HG02642 (cell line): ENCODE measurements around the gene PRRX1.

ENCODE experiments used
- ATAC-seq: cut with Tn5 transposase; IDR thresholded peaks from one replicate; pipeline ENCODE4 v1.9.1; 2021; ENCODE audit warnings: mild to moderate bottlenecking; ENCODE audit not compliant: unreplicated experiment, poor library complexity

Gene PRRX1

DNA sequence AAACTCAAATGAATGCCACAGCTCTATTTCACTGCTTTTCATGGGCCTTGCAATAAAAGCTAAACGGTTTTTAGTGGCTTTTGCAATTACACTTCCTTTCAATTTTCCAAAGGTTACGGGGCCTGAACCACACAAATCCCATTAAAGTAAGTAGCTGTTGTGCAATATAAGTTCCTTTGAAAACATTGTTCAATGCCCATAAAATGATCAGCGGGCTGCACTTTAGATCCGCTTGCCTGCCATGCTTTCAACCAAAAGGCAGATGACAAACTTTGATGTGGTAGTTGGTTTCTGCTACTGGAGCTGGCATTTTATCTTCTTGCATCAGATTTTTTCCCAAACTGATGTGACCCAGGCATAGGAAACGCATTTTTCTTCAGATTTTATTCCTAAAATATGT lies 50.2 kb downstream of the PRRX1 start:
- ATAC-seq: no peak

DNA sequence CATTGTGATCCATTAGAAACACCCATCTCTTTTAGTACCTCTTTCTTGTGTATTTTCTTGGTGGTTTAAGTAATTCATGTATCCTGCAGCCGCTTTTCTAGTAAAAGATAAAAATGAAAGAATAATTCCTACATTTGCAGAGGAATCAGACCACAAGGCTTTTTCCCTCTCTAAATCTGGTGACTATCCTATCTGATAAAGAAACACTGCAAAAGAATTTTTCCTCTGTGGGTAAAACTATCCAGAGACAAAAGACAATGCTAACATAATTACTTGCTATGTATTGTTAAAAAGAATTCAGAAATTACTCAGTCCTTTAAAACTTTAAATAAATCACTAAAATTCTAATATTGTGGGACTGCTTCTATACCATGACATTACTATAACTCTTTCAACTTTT lies 51.0 kb downstream of the PRRX1 start:
- ATAC-seq: no peak

DNA sequence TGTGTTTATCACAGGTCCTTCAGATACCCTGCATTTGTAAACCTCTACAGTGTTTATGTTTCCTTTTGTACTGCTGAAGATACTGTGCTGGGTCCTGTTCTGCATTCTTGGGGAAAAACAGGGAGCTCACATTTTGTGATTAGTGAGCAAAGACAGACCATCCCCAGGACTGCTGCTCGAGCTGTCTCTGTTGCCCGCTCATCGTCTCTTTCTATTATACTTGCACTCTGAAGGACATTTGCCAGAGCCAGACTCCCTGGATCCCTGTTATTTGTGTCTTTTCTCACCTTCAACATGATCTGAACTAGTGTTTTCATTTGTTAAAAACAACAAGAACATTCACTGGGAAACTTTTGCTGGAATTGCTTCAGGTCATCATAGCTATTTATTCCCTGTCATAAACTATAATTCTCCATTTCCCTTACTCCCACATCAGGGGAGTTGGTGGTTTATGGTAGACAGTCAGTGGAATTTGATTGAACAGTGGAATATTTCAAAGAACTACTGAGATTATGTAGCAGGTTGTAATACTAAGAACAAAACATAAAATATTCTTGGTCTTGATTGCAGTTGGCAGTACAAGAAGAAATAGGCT lies 53.0 kb downstream of the PRRX1 start:
- ATAC-seq: no peak

DNA sequence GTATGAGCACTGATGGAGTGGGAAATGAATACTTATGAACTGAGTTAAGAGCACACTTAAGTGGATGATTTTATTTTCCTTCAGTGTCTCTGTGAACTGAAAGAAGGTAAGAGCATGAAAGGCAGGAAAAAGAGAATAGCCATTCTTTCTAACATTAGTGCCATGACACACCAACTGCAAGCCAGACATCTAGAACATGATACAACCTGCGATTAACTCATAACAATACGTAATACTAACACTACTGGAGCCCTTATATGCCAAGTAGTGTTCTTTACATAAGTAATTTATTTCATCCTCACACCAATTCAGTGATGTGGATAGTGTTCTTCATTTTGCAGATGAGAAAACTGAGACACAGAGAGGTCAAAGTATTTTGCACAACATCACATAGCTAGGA lies 56.7 kb downstream of the PRRX1 start:
- ATAC-seq: no peak

DNA sequence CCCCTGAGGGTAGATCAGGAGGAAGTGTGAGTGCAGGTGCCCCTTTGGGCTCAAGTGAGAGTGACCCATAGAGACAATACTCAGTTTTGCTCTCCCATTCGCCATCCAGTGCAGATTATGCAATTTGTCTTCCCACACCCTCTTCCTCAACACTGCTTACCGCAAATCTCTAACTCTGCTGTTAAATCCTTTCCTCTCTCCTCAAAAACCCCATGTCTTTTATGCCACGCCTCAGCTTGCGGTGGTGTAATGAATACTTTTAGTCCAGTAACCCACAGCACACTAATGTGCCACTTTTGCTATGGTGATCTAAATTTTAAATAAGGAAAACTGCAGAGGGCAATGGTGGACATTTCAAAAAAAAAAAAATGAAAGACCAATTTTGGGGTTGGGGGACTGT lies 57.7 kb downstream of the PRRX1 start:
- no peak for ATAC-seq

DNA sequence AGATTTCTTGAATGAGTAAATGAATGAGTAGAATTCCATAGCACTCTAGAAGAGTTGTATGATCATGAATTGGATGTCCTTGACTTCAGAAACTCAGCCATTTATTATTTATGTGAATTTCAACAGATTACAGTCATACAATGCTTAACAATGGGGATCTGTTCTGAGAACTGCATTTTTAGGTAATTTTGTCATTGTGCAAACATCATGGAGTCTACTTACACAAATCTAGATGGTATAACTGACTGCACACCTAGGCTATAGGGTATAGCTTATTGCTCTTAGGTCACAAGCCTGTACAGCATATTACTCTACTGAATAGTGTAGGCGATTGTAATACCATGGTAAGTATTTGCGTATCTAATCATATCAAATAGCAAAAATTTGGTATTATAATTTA lies 59.6 kb downstream of the PRRX1 start:
- ATAC-seq: no peak

DNA sequence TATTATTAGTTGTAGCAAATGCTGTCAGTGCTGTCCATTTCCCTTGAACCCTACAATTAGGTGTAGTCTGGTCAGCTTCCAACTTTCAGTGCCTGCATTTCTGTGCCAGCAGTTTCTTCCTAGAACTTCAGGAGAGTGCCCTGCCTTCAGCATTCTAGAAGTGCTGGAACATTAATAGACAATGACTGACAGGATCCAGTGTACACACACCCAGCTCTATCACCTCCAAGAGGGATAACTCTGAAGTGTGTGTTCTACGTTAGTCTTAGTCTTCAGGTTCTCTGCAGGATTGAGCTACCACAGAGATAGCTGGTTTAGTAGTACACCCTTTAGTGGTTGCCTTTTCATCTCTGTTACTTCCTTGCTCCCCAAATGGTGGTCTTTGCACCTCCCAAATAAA lies 61.4 kb downstream of the PRRX1 start:
- ATAC-seq: no peak

DNA sequence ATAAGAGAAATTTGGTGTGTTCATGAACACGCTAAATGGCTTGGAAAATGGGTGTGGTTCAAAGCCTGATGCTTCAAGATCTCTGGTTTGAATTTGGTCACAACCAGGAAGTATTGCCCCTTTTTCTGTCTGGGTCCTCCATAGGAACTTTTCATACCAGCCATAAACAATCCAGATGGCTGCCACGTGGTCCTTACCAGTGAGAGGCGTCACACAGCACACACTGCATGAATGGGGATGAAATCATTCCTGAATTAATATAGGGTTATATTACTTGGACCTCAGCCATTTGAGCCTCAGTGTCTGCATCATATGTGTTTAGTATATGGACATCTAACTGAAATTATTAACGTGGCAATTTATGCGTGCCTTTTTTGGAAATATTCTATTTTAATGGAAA lies 64.0 kb downstream of the PRRX1 start:
- ATAC-seq: no peak

DNA sequence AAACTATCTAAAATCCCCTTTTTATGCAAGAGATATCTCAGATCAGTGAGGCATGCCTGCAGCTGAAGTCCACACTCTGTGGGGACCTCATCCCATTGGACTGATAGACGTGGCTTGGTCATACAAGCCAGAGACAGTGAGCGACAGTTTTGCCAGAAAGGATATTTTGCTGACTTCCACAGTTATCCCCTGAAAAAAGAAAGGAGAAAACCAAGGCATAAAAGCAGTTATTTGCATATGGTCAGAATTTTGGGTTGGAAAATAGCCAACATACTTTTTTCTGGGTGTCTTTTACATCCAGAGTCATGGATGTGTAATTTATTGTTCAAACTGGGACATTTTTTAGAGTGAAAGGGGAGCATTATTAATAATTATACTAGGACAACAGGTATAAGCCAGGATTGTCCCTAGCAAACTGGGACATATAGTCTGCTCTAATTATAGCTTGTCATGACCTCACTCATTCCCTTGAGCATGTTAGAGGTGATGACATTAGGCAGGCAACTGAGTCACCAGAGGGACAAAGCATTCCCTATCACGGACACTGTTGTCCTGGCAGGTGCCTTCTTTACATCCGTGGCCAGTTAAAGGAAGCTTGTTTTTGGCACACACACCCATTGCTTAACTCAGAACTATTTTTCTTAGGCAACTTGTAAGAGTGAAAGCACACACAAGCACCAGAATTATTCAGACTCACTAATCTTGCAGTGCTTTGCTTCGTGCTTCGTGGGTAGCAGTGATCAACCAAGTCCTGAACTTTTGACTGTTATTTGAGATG lies 65.5 kb downstream of the PRRX1 start:
- ATAC-seq: no peak

DNA sequence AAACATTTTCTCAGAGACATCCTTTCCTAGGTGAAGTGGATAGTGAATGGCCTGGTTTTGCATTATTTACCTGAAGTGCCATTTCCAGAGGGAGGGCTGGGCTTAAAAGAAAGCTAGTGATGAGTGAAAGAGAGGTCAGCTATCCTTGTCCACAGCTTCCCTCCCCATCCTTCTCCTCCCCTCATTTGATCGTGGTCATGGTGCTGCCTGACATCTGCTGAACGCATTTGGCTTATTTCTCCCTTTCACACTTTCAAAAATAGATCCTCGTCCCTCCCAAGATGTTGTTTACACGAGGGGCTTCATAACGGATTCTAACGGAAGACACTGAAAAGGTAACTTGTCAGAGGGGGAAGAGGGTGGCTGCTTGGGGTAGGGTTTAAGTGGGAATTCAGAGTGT lies 66.1 kb downstream of the PRRX1 start:
- ATAC-seq: no peak

DNA sequence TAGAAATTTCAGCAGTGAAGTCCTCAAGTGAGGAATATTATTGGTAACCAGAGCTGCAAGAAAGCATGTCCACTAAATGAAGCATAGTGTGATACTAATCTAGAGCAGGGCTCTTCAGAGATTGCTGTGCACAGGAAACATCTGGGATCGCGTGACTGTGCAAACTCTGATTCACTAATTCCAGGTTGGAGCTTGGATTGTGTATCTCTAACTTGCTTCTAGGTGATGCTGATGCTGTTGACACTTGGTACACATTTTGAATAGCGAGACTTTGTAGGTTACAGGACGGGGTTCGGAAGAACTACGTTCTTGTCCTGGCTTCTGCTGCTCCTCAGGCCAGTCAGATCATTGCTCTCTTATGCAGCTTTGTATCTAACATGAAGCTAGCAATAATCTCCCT lies 66.5 kb downstream of the PRRX1 start:
- no peak for ATAC-seq

DNA sequence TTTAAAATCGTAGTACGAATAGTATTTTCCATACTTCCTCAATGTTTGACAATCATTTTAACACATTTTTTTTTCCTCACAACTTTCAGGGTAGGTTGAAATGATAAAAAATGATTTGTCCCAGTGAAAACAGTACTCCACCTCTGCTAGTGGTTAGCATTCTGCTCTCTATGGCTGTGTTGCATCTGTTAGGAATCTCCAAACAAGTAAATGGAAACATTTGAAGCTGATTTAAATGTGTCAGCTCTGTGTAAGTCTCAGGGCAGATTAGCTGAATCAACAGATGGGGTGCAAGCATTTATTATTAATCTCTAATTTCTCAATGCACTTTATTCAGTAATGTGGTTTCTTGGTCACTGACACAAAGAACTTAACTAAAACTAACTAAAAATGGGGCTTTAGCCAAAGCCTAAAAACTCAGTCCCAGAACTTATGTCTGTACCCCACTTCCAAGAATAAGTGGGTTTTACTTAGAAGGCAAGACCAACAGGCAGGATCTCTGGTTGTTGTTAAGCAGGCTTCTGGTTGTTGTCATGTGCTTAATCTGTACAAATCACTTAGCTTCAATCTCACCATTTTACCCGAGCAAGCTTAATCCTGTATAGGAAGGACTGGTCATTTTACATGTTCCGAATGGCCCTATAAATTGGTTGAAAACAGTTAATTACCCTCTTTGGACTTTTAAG lies 67.8 kb downstream of the PRRX1 start:
- no peak for ATAC-seq

DNA sequence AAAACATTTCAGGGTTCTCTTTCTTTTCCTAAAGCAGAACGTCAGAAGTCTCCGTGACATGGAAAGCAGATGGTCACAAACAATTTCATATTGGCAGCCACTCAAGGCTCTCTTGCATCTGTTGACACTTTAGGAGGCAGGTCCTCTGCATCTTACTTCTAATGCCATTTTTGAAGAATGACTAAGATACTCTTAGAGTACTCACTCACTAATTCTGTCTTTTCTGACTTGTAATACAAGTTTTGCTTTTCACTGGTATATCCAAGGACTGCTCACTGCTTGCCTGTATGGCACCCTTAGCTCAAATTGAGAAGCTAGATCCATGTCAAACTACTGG lies 68.3 kb downstream of the PRRX1 start:
- ATAC-seq: no peak

DNA sequence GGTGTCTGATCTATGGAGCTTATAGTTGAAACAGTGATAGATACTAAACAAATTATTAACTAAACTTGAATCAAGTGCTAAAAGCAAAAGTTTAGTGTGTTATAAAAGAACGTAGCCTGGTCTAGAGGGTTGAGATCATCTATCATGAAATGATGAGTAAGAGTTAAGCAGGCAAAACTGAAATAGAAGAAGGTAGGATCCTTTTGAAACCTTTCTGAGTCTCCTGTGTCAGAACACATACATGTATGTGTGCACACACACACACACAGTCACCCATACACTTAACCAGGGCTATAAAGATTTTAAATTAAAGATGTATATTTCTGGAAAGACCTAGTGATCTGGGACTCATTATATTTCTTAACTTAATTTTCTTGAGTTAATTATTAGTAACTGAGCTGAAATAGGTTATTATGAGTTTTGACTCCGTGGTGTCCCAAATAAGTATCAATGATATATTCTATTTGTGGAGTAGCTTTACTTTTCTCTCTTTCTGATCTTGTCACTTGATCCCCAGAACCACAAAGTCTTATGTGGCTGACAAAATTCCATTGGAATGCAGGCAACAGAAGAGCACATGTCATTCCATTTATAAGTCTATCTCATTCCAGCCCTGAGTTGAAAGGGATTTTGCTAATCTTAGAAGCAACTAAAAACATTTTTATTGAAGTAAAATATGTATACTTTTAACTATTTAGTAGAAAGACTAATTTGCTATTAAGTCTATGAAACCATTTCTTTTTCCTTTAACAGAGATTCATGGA lies 70.7 kb downstream of the PRRX1 start:
- ATAC-seq: no peak

DNA sequence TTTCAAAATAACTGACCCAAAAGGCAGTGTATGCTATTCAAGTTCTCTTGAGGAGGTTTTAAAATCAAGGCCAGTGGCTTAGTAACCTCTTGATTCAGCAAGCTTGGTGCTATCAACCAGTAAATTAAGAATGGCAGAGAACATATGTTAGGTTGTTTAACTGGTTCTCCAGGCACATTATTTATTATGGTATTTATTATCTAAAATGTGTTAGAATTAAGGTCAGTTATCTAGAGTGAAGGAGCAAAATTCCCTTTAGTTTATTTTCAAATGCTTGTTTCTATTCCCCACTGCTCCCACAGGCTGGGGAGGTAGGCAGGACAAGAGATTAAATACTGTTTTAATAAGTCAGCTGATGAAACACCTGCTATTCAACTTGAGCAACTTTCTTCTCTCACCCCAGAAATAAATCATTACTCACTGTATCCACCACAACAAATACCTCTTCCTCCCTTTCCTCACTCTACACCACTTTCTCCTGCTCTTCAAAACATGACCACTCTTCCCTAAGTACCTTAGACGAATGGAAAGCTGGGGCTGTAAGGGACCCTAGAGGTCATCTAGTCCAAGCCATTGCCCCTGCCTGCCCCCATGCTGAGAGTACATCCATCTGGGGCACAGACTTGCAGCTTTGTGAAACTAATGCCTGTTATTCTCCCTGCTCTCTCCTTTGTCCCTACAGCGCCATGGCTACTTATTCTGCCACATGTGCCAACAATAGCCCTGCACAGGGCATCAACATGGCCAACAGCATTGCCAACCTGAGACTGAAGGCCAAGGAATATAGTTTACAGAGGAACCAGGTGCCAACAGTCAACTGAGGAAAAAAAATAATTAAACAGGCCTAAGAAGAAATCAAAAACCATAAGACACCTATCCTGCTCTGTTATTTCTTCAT lies 71.7 kb downstream of the PRRX1 start:
- no peak for ATAC-seq

DNA sequence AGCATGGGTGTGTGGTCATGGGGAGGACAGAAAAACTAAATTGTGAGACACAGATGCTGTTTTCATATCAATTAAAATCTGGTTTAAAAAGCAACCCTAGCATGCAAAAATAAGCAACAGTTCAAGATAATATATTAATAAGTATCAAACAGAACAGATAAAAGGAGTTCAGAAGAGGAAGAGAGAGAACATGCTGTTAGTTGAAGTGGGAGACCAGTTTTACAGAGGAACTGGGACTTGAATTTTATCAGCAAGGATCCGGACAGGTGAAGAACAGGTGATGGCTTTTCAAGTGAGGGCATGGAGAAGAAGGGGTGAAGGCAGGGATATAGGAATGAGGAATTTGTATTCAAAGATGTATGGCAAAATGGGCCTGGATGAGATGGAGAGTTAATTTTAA lies 75.9 kb downstream of the PRRX1 start:
- ATAC-seq: no peak

DNA sequence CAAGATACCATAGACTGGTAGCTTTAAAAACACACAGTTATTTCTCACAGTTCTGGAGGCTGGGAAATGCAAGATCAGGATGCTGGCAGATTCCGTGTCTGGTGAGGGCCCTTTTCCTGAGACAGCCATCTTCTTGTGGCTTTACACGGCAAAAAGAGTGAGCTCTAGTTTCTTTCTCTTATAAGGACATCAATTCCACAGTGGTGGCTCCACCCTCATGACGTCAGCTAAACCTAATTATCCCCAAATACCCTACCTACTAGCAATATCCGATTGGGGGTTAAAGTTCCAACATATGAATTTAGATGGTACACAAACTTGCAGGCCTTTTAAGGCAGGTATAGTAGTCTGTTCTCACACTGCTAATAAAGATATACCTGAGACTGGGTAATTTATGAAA lies 77.7 kb downstream of the PRRX1 start:
- ATAC-seq: no peak

DNA sequence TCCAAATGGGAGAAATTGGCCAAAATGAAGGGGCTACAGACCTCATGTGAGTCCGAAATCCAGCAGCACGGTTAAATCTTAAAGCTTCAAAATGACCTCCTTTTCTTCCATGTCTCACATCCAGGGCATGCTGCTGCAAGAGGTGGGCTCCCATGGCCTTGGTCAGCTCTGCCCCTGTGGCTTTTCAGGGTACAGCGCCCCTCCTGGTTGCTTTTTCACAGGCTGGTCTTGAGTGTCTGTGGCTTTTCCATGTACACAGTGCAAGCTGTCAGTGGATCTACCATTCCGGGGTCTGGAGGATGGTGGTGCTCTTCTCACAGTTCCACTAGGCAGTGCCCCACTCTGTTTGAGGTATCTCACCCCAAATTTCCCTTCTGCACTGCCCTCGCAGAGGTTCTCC lies 78.7 kb downstream of the PRRX1 start:
- no peak for ATAC-seq

DNA sequence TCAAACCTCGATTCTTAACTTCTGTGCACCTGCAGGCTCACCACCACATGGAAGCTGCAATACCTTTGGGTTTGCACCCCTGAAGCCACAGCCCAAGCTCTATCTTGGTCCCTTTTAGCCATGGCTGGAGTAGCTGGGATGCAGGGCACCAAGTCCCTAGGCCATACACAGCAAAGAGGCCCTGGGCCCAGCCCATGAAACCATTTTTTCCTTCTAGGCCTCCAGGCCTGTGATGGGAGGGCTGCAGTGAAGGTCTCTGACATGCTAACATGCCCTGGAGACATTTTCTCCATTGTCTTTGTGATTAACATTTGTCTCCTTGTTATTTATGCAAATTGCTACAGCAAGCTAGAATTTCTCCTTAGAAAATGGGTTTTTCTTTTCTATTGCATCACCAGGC lies 79.2 kb downstream of the PRRX1 start:
- ATAC-seq: no peak

DNA sequence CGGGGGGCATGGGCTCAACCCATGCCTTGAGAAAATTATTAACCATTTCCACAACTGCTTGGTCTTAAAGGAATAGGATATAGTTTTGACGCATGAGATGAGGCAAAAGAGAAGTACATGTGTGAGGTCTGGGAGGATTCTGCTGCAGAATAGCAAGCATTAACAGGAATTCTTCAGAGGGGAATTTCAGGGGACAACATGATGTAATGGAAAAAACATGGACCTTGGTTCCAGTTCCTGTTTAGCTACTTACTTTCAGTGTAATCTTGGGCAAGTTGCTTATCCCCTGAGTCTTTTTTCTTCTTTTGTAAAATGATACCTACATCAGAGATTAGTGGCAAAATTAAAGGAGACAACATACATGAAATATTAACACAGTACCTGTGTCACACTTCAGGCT lies 85.6 kb downstream of the PRRX1 start:
- no peak for ATAC-seq
